ENCODE measurements around the gene ATP8B1.

- TF ChIP-seq POLR2A (IDR thresholded peaks at IDR 0.05) (no peak), CTCF (IDR thresholded peaks at IDR 0.05) (no peak), POLR2AphosphoS5 (IDR thresholded peaks at IDR 0.05) (no peak), EP300 (IDR thresholded peaks at IDR 0.05) (no peak)
These were observed 87.4 kb downstream of the ATP8B1 start for GRCh38 chr18:57715671-57716070.

Data from stomach (tissue), 4 donors.